Stomach smooth muscle (tissue), 2 donors: Measurements from ENCODE around the gene QPRT.
"Not testable (repeated sequence)": the region's sequence is repeated elsewhere in the genome, so short reads cannot be mapped to it uniquely, and the experiment has no call there.

ENCODE experiments used
- H3K27ac ChIP-seq: one replicate; pipeline ENCODE4 v1.7.0; 2013; ENCODE audit warnings: mild to moderate bottlenecking, low read length, inconsistent platforms
- H3K27me3 ChIP-seq, 2 donors: one replicate each; pipeline ENCODE4 v1.7.0; 2013; ENCODE audit warnings: low read length in 2 of 2; ENCODE audit not compliant: insufficient read depth in 2 of 2, control insufficient read depth in 1 of 2
- H3K36me3 ChIP-seq, 2 donors: one replicate each; pipeline ENCODE4 v1.7.0; 2013; ENCODE audit warnings: low read length in 2 of 2; ENCODE audit not compliant: control insufficient read depth in 2 of 2, insufficient read depth in 2 of 2
- H3K4me1 ChIP-seq: one replicate; pipeline ENCODE4 v1.7.0; 2013; ENCODE audit warnings: low read length; ENCODE audit not compliant: control insufficient read depth, insufficient read depth
- H3K4me3 ChIP-seq, 2 donors: one replicate each; pipeline ENCODE4 v1.7.0; 2013; ENCODE audit warnings: low read length in 2 of 2
- H3K9ac ChIP-seq, 2 donors: one replicate each; pipeline ENCODE4 v1.7.0; 2013; ENCODE audit warnings: low read length in 2 of 2, mild to moderate bottlenecking in 1 of 2
- H3K9me3 ChIP-seq, 2 donors: one replicate each; pipeline ENCODE4 v1.7.0; 2013; ENCODE audit warnings: low read length in 2 of 2; ENCODE audit not compliant: control insufficient read depth in 2 of 2
- donor health status: healthy.
- donor health status: Pancreatic carcinoma.

The QPRT gene

DNA sequence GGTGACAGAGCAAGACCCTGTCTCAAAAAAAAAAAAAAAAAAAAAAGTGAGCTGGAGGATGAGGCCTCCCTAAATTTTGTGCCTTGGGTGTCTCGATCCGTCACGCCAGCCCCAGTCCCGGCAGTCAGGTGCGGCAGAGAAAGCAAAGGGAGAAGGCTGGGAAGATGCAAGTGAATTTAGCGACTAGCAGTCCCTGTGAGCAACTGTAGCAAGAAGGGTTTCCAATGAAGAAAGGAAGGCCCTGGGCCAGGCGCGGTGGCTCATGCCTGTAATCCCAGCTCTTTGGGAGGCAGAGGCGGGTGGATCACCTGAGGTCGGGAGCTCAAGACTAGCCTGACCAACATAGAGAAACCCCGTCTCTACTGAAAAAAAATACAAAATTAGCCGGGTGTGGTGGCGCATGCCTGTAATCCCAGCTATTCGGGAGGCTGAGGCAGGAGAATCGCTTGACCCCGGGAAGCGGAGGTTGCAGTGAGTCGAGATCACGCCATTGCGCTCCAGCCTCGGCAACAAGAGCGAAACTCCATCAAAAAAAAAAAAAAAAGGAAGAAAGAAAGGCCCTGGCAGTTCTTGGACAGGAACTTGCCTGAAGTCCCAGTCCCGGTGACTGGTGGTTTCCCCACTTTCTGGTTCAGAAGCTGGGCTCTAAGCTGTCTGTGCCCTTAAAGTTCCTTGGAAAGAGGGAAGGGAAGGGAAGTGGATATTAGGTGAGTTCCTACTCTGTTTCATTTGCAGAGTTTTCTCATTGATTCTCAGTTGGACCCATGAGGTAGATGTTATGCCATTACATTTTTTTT lies 1.8 kb upstream of the QPRT start:
- Histone ChIP-seq H3K36me3 (no peaks in the 10 kb centered on the region), H3K27ac (no peak overlapping the region), H3K4me1 (peaks cover 6% of the 10 kb centered on the region), H3K27me3 (no peaks in the 10 kb centered on the region), H3K4me3 (no peak overlapping the region), H3K9ac (no peak overlapping the region), H3K9me3 (no peaks in the 10 kb centered on the region)

DNA sequence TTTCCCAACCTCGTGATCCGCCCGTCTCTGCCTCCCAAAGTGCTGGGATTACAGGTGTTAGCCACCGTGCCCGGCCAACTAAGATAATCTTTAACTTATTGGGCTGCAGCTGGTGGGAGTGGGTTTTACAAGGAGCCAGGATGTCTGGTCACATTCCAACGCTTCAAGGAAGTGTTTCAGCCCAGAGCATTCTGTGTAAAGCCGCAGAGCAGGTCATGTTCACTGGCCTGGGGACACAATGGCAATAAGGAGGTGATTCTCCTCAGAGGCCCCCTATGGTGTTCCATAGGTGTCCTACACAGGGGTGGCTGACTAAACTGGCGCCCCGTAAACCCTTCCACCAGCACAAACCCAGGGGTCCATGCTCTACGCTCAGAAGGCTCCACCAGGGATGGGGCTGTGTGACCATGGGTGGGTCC lies 1.2 kb downstream of the QPRT start:
- Histone ChIP-seq H3K9ac (no peak overlapping the region), H3K27ac (no peak overlapping the region)

DNA sequence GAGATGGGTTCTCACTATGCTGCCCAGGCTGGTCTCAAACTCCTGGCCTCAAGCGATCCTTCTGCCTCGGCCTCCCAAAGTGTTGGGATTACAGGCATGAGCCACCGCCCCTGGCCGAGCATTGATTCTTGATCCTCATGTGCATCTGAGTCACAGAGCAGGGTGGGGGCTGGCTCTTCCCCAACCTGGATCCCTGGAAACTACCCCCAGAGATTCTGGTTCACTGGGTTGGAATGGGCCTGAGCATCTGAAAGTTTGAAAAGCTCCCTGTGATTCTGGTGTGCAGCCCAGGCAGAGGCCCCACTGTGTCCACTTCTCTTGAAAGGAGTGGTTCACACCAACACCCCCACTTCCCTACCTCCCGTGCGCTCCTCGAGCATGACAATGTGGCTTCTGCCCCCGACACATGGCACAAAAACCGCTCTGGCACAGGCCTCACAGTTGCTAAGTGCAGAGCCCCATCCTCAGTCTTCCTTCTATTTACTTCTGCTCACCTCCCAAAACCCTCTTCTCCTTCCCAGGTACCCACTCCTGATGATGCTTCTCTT lies 4.6 kb downstream of the QPRT start:
- no peaks in the 10 kb centered on the region for H3K9me3 ChIP-seq

More for the DNA sequence above, 1.2 kb downstream of the QPRT start:
- no peaks in the 10 kb centered on the region for H3K36me3 ChIP-seq
- H3K4me1 ChIP-seq, result no peaks in the 10 kb centered on the region
- H3K9me3 ChIP-seq, result no peaks in the 10 kb centered on the region
- no peak overlapping the region for H3K4me3 ChIP-seq
- no peaks in the 10 kb centered on the region for H3K27me3 ChIP-seq

DNA sequence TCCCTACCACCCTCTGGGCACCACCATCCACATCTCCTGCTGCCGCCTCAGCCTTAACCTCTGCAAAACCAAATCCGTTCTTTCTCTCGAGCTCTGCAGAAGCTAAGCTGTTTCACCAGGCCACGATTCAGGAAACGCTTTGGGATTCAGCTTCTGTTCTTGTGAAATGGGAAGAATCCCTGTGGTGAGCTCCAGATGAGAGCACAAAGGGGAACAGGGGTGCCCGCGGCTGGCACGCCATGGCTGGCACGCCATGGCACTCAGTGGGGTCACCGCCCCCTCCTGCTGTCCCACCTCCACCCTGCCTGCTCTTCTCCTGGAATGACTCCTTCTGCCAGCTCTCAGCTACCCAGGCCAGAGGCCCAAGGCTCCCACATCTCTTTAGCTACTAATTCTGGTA lies 5.7 kb downstream of the QPRT start:
- H3K36me3 ChIP-seq, result no peaks in the 10 kb centered on the region
- H3K4me3 ChIP-seq, result no peak overlapping the region
- H3K9me3 ChIP-seq, result no peaks in the 10 kb centered on the region
- no peaks in the 10 kb centered on the region for H3K27me3 ChIP-seq
- H3K9ac ChIP-seq, result no peak overlapping the region
- no peak overlapping the region for H3K27ac ChIP-seq
- no peaks in the 10 kb centered on the region for H3K4me1 ChIP-seq

More for the DNA sequence above, 4.6 kb downstream of the QPRT start:
- Histone ChIP-seq H3K4me1 (no peaks in the 10 kb centered on the region), H3K27ac (no peak overlapping the region), H3K36me3 (no peaks in the 10 kb centered on the region), H3K4me3 (no peak overlapping the region), H3K27me3 (no peaks in the 10 kb centered on the region), H3K9ac (no peak overlapping the region)

DNA sequence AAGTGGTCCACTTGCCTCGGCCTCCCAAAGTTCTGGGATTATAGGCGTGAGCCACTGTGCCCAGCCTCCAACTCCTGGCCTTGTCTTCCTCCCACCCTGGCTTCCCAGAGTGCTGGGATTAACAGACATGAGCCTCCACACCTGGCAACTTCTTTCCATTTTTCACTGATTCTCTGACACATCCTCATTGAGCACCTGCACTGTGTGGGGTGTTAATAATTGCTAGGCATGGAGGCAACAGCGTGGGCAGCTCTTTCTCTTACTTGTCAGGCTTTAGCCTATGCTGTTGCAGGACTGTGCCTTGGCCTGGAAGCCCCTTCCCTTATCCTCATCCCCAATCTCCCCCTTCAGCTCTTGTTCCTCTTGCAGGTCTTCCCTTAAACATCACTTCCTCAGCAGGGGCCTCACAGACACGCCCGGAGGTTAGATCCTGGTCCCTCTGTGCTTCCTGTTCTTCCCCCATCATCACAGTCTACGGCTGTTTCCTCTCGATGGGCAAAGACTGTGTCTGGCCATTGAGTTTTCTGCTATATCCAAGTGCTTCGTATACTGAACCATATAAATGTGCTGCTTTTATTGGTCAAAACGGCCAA lies 7.9 kb downstream of the QPRT start:
- H3K27me3 ChIP-seq, result no peaks in the 10 kb centered on the region
- H3K27ac ChIP-seq, result no peak overlapping the region

DNA sequence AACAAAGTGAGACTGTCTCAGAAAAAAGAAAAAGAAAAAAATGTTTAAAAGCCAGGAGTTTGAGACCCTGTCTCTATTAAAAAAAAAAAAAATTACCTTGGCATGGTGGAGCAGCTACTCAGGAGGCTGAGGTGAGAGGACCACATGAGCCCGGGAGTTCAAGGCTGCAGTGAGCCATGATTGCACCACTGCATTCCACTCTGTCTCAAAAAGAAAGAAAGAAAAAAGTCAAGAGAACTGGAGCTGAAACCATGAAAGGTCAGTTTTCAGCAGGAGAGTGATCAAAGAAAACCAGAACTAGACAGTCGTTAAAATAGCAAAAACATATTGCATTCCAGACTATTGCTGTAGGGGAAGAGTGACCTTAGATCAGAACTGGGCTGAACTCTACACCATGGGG lies 8.8 kb downstream of the QPRT start:
- no peaks in the 10 kb centered on the region for H3K27me3 ChIP-seq
- no peaks in the 10 kb centered on the region for H3K9me3 ChIP-seq
- no peak overlapping the region for H3K9ac ChIP-seq
- H3K4me1 ChIP-seq, result no peaks in the 10 kb centered on the region
- H3K4me3 ChIP-seq, result no peak overlapping the region
- H3K27ac ChIP-seq, result no peak overlapping the region
- H3K36me3 ChIP-seq, result no peaks in the 10 kb centered on the region

More for the DNA sequence above, 7.9 kb downstream of the QPRT start:
- Histone ChIP-seq H3K36me3 (no peaks in the 10 kb centered on the region), H3K9ac (no peak overlapping the region), H3K9me3 (no peaks in the 10 kb centered on the region), H3K4me3 (no peak overlapping the region), H3K4me1 (no peaks in the 10 kb centered on the region)

DNA sequence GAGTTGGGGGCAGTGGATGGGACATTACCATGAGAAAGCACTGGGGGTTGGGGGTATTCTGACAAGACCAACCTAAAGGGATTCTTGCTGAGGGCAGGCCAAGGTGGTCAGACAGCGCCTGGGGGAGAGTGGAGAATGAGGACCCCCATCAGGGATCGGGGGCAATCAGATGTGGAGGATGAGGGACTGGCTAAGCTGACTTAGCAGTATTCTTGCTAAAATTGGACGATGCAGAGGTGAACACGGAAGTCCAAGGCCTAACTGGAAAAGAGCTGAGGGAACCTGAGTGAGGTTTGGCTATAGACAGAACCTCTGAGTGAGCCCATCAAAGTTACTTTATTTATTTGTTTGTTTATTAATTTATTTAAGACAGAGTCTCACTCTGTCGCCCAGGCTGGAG lies 9.2 kb downstream of the QPRT start:
- Histone ChIP-seq H3K9me3 (no peaks in the 10 kb centered on the region), H3K4me3 (no peak overlapping the region), H3K9ac (no peak overlapping the region), H3K4me1 (no peaks in the 10 kb centered on the region), H3K36me3 (no peaks in the 10 kb centered on the region), H3K27me3 (no peaks in the 10 kb centered on the region), H3K27ac (no peak overlapping the region)

DNA sequence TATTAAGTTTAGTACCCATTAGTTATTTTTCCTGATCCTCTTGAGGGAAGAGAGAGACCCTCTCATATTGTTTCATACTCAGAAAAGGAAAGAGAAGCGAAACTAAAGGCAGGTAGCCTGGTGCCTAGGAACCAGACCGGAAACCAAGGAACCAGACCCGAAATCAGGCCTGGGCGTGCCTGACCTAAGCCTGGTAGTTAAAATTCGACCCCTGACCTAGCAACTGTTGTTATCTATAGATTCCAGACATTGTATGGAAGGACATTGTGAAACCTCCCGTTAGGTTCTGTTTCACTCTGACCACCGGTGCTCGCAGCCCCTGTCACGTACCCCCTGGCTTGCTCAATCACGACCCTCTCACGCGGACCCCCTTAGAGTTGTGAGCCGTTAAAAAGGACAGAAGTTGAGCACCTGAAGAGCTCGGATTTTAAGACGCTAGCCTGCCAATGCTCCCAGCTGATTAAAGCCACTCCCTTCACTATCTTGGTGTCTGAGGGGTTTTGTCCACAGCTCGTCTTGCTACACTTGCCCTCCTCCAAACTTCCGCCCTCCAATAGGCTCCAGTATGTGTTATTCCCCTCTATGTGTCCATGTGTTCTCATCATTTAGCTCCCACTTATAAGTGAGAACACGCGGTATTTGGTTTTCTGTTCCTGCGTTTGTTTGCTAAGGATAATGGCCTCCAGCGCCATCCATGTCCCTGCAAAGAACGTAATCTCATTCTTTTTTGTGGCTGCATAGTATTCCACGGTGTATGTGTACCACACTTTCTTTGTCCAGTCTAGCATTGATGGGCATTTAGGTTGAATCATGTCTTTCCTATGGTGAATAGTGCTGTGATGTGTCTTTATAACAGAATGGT lies 10.7 kb downstream of the QPRT start:
- not testable (repeated sequence) for H3K9me3 ChIP-seq, H3K4me1 ChIP-seq, H3K36me3 ChIP-seq, H3K4me3 ChIP-seq, H3K27me3 ChIP-seq, H3K27ac ChIP-seq, H3K9ac ChIP-seq

DNA sequence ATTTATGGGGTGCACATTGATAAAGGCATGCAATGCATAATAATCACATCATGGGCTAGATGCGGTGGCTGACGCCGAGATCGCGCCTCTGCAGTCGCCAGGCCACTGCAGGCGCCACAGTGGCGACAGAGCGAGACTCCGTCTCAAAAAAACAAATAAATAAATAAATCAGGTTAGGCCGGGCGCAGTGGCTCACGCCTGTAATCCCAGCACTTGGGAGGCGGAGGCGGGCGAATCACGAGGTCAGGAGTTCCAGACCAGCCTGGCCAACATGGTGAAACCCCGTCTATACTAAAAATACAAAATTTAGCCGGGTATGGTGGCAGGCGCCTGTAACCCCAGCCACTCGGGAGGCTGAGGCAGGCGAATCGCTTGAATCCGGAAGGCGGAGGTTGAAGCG lies 13.6 kb downstream of the QPRT start:
- not testable (repeated sequence) for H3K27me3 ChIP-seq, H3K36me3 ChIP-seq, H3K27ac ChIP-seq, H3K9ac ChIP-seq, H3K9me3 ChIP-seq, H3K4me1 ChIP-seq, H3K4me3 ChIP-seq

DNA sequence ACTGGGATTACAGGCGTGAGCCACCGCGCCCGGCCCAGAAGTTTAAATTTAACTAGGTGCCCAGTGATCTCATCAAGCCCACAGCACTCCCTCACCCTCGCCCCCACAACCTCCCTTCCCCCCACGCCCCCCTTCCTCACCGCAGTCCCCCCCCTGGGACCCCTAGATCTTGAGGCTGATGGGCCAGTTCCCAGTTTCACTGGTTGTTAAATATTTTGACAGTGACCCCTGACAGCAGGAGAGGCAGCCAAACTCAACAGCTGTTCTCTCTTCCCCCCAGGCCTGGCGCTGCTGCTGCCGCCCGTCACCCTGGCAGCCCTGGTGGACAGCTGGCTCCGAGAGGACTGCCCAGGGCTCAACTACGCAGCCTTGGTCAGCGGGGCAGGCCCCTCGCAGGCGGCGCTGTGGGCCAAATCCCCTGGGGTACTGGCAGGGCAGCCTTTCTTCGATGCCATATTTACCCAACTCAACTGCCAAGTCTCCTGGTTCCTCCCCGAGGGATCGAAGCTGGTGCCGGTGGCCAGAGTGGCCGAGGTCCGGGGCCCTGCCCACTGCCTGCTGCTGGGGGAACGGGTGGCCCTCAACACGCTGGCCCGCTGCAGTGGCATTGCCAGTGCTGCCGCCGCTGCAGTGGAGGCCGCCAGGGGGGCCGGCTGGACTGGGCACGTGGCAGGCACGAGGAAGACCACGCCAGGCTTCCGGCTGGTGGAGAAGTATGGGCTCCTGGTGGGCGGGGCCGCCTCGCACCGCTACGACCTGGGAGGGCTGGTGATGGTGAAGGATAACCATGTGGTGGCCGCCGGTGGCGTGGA lies 15.6 kb downstream of the QPRT start:
- H3K9me3 ChIP-seq, result no peaks in the 10 kb centered on the region
- H3K27me3 ChIP-seq, result no peaks in the 10 kb centered on the region
- no peak overlapping the region for H3K4me3 ChIP-seq
- H3K9ac ChIP-seq, result no peak overlapping the region
- H3K4me1 ChIP-seq, result no peaks in the 10 kb centered on the region
- no peaks in the 10 kb centered on the region for H3K36me3 ChIP-seq
- H3K27ac ChIP-seq, result no peak overlapping the region
